Muscle of leg (tissue), 11 donors: Measurements from ENCODE around the gene LRRC37A3. TPM values are rescaled to one million over a fixed set of nuclear protein-coding genes. Genes with fewer than 3 reads are reported as not detected.
A peak's percentile ranks its signal among the peaks of the same experiment; 100 is the strongest.
"Not testable (repeated sequence)": the region's sequence is repeated elsewhere in the genome, so short reads cannot be mapped to it uniquely, and the experiment has no call there.

ENCODE experiments used
- DNase-seq: peaks from one replicate; pipeline ENCODE4 v3.0.0; 2013
- H3K27ac ChIP-seq: one replicate; pipeline ENCODE4 v1.5.1; 2013; ENCODE audit warnings: mild to moderate bottlenecking, low read length, control low read depth
- H3K27me3 ChIP-seq: one replicate; pipeline ENCODE4 v1.6.1; 2013; ENCODE audit warnings: low read length; ENCODE audit not compliant: control insufficient read depth, insufficient read depth
- H3K36me3 ChIP-seq: one replicate; pipeline ENCODE4 v1.6.1; 2013; ENCODE audit warnings: low read length; ENCODE audit not compliant: control insufficient read depth, insufficient read depth
- H3K4me1 ChIP-seq: one replicate; pipeline ENCODE4 v1.6.1; 2013; ENCODE audit warnings: low read length; ENCODE audit not compliant: control insufficient read depth, insufficient read depth
- H3K4me3 ChIP-seq: one replicate; pipeline ENCODE4 v1.5.1; 2013; ENCODE audit warnings: low read length, control low read depth
- H3K9me3 ChIP-seq: replicated peaks from 2 replicates; pipeline ENCODE4 v1.6.1; 2013; ENCODE audit warnings: low read depth, low read length; ENCODE audit not compliant: control insufficient read depth
- WGBS: methylation state at CpG from one replicate; pipeline ENCODE4 v1.1.5; 2013; ENCODE audit warnings: missing lambda C conversion rate; ENCODE audit not compliant: insufficient coverage; 5-methylcytosine and 5-hydroxymethylcytosine counted together
- polyA plus RNA-seq, 8 donors: library from polyadenylated mRNA; unstranded; fragments of 120-200 nt; gene quantifications; one replicate each; pipeline versions ENCODE4 v1.2.1 to v1.2.3, GENCODE V29; 2013; ENCODE audit warnings: inconsistent platforms in 1 of 8, low replicate concordance in 1 of 8; ENCODE audit not compliant: insufficient read length in 8 of 8, insufficient read depth in 1 of 8
- total RNA-seq: library from RNA; stranded (reverse); fragments of 120-200 nt; gene quantifications from one replicate; pipeline ENCODE4 v1.2.4, GENCODE V29; 2013

LRRC37A3 gene
- total and polyA plus RNA-seq, 9 donors = 4.5 to 15.2 (median 8.2) TPM

DNA sequence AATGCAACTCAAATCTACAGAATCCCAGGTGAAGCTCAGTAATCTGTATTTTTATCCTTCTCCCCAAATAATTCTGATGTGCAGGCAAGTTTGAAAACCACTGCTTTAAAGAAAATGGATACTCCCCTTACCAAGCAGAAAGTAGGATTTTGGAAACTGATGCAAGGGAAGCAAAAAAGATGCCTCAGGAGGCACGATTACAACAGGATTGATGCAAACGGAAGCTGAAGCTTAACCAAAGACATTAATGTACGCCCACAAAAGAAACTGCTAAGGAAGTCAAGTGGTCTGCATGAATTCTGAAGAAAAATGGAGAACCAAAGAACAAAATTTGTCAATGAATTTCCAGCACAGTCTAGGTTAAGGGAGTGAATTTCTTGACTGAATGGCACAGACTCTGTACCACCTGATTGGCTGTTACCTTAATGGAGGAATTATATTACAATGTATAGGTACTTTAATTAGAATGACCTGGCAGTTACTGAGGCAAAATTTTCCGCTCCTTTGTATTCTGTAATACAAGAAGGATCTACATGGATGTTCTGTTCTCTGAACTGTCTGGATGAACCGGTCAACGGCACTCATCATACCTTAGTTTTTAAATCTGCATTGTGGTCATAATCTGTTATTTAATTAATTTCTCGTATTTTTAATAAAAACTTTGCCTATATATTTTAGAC is 9.6 kb downstream of the LRRC37A3 start:
- not testable (repeated sequence) for H3K4me3 ChIP-seq, H3K36me3 ChIP-seq, H3K27ac ChIP-seq, H3K9me3 ChIP-seq, H3K4me1 ChIP-seq, DNase-seq, H3K27me3 ChIP-seq
- WGBS = no CpG with 5 or more reads among the region's 7 CpGs

DNA sequence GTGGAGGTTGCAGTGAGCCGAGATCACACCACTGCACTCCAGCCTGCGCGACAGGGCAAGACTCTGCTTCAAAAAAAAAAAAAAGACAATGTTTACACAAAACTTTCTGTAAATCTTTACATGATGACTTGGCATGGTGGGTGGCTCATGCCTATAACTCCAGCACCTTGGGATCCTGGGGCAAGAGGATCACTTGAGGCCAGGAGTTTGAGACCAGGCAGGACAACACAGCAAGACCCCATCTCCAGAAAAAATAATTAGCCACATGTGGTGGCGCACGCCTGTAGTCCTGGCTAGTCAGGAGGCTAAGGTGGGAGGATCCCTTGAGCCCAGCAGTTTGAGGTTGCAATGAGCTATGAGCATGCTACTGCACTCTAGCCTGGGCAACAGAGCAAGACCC is 15.2 kb downstream of the LRRC37A3 start:
- not testable (repeated sequence) for H3K36me3 ChIP-seq, H3K4me1 ChIP-seq, H3K27ac ChIP-seq, H3K9me3 ChIP-seq, H3K4me3 ChIP-seq, DNase-seq, H3K27me3 ChIP-seq
- WGBS = no CpG with 5 or more reads among the region's 5 CpGs

DNA sequence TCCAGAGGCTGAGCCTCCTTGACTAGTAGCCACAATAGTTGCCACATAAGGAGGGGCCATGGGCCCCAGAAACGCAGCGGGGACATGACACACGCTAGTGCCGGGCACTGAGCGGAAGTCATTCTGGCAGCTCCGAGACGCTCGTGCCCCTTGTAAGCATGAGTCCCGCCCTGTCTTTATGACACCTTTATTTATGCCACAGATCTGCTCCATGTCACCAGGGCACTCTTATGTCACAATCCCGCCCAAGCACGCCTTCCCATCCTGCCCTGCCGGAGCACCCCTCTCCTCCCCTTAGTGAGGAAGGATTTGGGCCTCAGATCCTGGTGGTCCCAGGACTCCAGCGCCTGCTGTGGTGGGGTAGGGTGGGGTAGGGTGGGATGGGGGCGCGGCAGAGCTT is 22.1 kb downstream of the LRRC37A3 start:
- not testable (repeated sequence) for H3K4me1 ChIP-seq, H3K36me3 ChIP-seq, H3K27me3 ChIP-seq, H3K4me3 ChIP-seq, H3K27ac ChIP-seq, H3K9me3 ChIP-seq
- DNase-seq = peak; percentile 3
- 94% methylated on average over 9 of the region's 15 CpGs for WGBS

DNA sequence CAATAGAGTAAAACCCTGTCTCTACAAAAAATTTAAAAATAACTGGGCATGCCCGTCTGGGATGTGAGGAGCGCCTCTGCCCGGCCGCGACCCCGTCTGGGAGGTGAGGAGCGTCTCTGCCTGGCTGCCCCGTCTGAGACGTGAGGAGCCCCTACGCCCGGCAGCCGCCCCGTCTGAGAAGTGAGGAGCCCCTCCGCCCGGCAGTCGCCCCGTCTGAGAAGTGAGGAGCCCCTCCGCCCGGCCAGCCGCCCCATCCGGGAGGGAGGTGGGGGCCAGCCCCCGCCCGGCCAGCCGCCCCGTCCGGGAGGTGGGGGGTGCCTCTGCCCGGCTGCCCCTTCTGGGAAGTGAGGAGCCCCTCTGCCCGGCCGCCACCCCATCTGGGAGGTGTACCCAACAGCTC is 45.1 kb downstream of the LRRC37A3 start:
- WGBS = 94% methylated on average over 19 of the region's 29 CpGs
- DNase-seq, H3K4me3 ChIP-seq, H3K27me3 ChIP-seq, H3K27ac ChIP-seq, H3K36me3 ChIP-seq, H3K9me3 ChIP-seq, H3K4me1 ChIP-seq: not testable (repeated sequence)

DNA sequence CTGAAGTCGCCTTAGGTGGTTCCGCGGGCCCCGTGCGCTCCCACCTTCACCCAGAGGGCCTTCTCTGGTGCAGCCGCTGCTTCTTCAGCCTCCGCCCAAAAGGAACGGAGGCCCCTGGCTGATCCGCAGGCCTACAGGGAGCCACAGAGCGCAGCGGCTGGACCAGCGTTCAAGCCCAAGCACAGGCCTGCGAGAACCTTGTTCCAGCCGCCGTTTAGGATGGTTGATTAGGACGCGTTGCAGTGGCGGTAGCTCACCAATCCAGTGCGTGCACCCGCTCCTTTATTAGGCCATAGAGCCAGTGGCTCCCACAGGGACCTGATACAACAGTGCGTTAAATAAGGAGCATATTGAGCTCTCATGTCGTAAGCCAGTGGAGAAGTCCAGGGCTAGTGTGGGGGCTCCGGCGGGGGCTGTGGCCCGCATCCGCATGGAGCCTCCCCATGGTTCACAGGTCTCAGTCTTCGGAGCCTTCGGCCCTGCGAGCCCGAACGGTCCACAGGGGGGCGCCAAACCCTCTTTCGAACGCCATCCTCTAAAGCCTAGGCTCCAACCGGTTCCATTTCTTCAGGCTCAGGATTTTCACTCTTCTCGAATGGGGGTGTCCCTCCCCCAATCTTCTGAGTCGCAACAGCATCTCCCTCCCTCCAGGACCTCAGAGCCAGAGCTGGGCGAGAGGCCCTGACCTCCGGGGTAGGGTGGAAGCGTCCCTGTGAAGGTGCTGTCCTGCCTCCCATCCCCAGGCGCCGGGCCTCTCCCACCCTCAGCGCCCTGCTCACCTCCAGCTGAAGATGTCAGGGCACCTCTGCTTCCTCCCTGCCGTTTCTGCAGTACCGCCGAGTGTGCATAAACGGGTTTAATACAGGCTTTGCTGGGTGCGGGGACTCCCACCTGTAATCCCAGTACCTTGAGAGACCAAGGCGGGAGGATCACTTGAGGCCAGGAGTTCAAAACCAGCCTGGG is 71.5 kb downstream of the LRRC37A3 start:
- 41% methylated on average over 20 of the region's 49 CpGs for WGBS
- not testable (repeated sequence) for H3K4me3 ChIP-seq, H3K36me3 ChIP-seq, H3K27me3 ChIP-seq, H3K4me1 ChIP-seq, H3K27ac ChIP-seq, H3K9me3 ChIP-seq
- DNase-seq = peak; percentile 26

DNA sequence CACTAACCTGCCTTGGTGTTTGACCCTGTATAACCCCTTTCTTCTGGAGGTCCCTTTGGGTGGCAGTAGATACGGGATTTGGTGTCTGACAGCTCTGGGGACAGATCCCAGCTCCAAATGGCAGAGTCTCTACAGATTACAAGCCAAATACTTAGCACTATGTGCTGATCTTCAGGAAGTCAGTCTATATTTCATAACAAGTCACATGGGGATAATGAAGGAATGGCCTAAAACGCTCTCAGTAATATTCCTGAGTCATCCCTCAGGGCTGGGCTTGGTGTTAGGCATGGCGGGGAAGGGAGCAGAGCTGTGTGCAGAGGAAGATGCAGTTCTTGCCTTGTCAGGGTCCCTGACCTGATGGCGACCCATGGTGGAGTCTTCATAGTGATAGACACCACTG is 72.4 kb downstream of the LRRC37A3 start:
- H3K27ac ChIP-seq, H3K4me1 ChIP-seq, H3K4me3 ChIP-seq, H3K27me3 ChIP-seq, H3K36me3 ChIP-seq, DNase-seq, H3K9me3 ChIP-seq: not testable (repeated sequence)
- no CpG with 5 or more reads among the region's 4 CpGs for WGBS

DNA sequence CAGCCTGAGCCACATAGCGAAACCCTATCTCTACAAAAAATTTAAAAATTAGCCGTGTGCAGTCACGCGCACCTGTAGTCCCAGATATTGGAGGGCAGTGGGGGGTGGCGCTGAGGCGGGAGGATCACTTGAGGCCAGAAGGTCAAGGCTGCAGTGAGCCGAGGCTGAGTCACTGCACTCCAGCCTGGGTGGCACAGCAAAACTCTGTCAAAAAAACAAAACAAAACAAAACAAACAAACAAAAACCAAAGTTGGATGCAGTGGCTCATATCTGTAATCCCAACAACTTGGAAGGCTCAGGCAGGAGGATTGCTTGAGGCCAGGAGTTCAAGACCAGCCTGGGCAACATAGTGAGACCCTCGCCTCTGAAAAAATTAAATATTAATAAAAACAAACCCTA is 75.4 kb downstream of the LRRC37A3 start:
- not testable (repeated sequence) for H3K4me3 ChIP-seq, H3K36me3 ChIP-seq, H3K27ac ChIP-seq, H3K27me3 ChIP-seq, H3K4me1 ChIP-seq, DNase-seq, H3K9me3 ChIP-seq
- WGBS = no CpG with 5 or more reads among the region's 8 CpGs

DNA sequence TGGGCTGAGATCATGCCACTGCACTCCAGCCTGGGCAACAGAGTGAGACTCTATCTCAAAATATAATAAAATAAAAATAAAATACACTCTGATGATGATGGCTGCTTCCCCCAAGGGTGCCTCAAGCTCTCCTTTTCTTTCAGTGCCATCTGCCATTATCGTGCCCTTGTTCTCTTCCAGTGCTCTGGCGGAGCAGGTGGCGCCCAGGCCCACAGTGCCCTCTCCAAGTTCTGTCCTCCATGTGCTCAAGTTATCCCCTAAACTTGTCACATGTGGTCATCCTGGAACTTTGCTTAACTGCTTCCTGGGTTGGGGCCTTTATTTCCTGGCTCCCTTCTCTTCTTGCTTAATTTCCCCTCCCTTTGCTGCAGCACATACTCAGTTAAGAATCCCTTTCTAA is 76.4 kb downstream of the LRRC37A3 start:
- not testable (repeated sequence) for H3K4me3 ChIP-seq, H3K9me3 ChIP-seq, DNase-seq, H3K27me3 ChIP-seq, H3K27ac ChIP-seq, H3K4me1 ChIP-seq, H3K36me3 ChIP-seq
- no CpG with 5 or more reads among the region's 3 CpGs for WGBS

DNA sequence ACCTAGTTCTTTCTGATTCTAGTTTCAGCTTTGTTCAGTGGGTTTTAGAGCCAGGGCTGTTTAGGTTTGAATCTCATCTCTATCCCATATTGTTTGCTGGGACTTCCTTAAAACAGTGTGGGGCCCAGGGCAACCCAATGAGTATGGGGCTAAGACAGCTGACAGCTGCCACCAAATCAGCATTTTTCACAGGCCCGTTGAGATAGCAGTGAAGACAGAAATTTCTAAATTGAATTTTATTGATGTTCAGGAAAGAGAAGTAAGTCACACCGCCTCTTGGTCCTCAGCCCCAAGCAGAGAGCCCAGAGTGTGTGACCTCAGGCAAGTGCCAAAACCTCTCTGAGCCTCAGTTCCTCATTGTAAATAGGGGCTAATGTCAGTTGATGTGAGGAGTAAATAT is 78.3 kb downstream of the LRRC37A3 start:
- not testable (repeated sequence) for H3K36me3 ChIP-seq, H3K9me3 ChIP-seq, H3K4me1 ChIP-seq, H3K4me3 ChIP-seq, H3K27me3 ChIP-seq, H3K27ac ChIP-seq
- WGBS = no CpG with 5 or more reads among the region's 2 CpGs
- peak; percentile 32 for DNase-seq

DNA sequence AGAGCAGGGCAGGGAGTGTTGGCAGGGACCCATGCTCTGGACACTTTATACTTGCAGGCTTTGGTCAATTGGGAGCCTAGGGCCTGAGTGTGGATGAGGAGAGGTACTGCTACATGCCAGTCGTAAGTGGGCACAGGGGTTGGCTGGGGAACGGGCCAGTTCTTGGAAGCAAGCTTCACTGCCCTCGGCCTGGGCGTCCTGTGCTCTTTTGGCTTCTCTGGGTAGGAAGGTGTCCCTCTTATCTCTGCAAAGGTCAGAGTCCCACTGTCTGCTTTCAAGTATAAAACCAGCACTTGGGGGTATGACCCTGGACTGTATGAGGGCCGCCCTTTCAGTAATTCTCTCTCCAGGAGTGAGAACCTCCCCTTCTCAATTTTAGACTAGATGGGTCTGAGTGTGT is 80.8 kb downstream of the LRRC37A3 start:
- H3K27ac ChIP-seq, H3K36me3 ChIP-seq, H3K4me1 ChIP-seq, H3K9me3 ChIP-seq, DNase-seq, H3K4me3 ChIP-seq, H3K27me3 ChIP-seq: not testable (repeated sequence)
- no CpG with 5 or more reads among the region's 5 CpGs for WGBS
